Measurements from ENCODE around the gene ACTR3C. TPM values are rescaled to one million over a fixed set of nuclear protein-coding genes. Genes with fewer than 3 reads are reported as not detected.

Gene ACTR3C
- polyA plus RNA-seq, 1 of the 3 experiments (the other 2 are of a cell fraction): 0.35 TPM

DNA sequence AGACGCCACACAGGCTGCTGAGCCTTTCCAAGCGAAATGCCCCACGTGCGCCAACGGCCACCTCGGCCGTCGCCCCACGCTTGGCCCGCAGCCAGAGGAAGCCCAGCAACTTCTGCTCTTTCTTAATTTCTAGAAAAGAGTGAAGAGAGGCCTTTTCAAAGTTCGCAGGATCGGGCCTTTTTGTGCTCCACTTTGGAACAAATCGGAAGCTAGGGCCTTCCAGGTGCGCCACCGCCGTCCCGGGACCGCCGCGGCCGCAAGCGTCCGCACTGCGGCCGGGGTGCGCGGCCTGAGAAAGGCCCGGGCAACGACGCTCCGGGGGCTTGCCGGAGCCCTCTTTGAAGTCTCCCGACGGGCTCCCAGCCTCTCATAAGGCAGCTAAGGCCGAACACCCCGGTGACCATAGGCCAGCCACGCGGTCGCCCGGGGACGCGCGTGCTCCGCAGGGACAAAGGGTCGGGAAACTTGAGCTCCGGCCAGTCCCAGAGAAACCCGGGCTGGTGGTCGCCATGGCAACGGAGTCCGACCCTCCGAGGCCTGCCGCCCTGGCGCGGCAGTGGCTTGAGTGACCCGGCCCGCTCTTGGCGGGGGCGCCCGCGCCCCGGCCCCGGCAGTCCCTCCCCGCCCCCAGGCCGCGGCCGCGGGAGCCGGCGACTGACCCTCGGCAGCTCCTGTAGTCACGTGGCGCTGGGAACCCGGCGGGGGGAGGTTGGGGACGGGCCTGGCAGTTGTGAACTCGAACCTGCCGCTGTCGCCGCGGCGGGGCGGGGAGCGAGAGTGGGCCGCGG, 44.9 kb upstream of the ACTR3C start, which contains the start of gene REPIN1:
Gene REPIN1, plus strand, starts transcription at position 727 of the 788 bp plus-strand sequence. CDS start 890 bp downstream, outside the sequence.
- Histone ChIP-seq H3K36me3 (replicated peaks in 1 of 2; ENCODE audit: control insufficient read depth in 1 of 2, insufficient read depth in 2 of 2, low read length in 1 of 2) (peaks cover 1 to 31% of the 10 kb centered on the region in 2 experiments), H3K9me3 (no peaks in the 10 kb centered on the region), H3K9ac (peak within 1 kb of the TSS; percentile 93), H3K4me1 (ENCODE audit: control insufficient read depth in 1 of 2, insufficient read depth in 2 of 2, low read depth in 1 of 2, low read length in 1 of 2) (peaks cover 19 to 32% of the 10 kb centered on the region in 2 experiments), H2AFZ (ENCODE audit: low read depth) (peak within 1 kb of the TSS; percentile 100), H3K9me2 (no peaks in the 10 kb centered on the region), H3F3A (replicated peaks; ENCODE audit: insufficient read depth) (peaks cover 10% of the 10 kb centered on the region), H3K27ac (ENCODE audit: low read depth in 2 of 2, low read length in 1 of 2) (peak within 1 kb of the TSS; percentile 72 to 96), H3K4me2 (peak within 1 kb of the TSS; percentile 96), H4K20me1 (ENCODE audit: insufficient read depth) (no peaks in the 10 kb centered on the region), H3K79me2 (ENCODE audit: insufficient read depth) (peaks cover 42% of the 10 kb centered on the region), H3K27me3 (ENCODE audit: insufficient read depth) (no peaks in the 10 kb centered on the region), H3K4me3 (ENCODE audit: low read depth in 2 of 2, low read length in 1 of 2) (peak within 1 kb of the TSS; percentile 70 to 77)
- peak; percentile 99 for DNase-seq
- 14% methylated on average over 36 of the region's 85 CpGs for WGBS (ENCODE audit: low lambda C conversion rate)
- CTCF ChIA-PET: interaction anchor here (0.7 to 7.4 kb wide), 8 partner anchors 11 to 643 kb away, joined by 3 to 57 read pairs (median 4); partner anchors contain the start of genes ACTR3C, LRRC61 and ZNF775
- POLR2A ChIA-PET: interaction anchor here (0.8 to 3.1 kb wide), 15 partner anchors 10 to 859 kb away, joined by 3 to 43 read pairs (median 4); partner anchors contain the start of genes ABCF2, ACTR3C, LRRC61 and ZNF775
- TF ChIP-seq, protein P1, sequence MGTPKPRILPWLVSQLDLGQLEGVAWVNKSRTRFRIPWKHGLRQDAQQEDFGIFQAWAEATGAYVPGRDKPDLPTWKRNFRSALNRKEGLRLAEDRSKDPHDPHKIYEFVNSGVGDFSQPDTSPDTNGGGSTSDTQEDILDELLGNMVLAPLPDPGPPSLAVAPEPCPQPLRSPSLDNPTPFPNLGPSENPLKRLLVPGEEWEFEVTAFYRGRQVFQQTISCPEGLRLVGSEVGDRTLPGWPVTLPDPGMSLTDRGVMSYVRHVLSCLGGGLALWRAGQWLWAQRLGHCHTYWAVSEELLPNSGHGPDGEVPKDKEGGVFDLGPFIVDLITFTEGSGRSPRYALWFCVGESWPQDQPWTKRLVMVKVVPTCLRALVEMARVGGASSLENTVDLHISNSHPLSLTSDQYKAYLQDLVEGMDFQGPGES (IDR thresholded peaks at IDR 0.05; ENCODE audit: low read depth, low read length): no peak
- TF ChIP-seq, protein P2, sequence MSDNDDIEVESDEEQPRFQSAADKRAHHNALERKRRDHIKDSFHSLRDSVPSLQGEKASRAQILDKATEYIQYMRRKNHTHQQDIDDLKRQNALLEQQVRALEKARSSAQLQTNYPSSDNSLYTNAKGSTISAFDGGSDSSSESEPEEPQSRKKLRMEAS (IDR thresholded peaks at IDR 0.05; ENCODE audit: low read depth): peak; percentile 96
- TF ChIP-seq GABPA (IDR thresholded peaks at IDR 0.05; ENCODE audit: low read depth): no peak; the same call in 1 of the 2 replicates
- TF ChIP-seq MXI1 (IDR thresholded peaks at IDR 0.05; ENCODE audit: low read depth, low read length): no peak; the same call in none of the 2 replicates
- TF ChIP-seq RXRA (IDR thresholded peaks at IDR 0.05; ENCODE audit: borderline replicate concordance, low read depth): 0 out of 2 replicates have a peak, but pooled peaks have one; percentile 24
- TF ChIP-seq EZH2phosphoT487 (IDR thresholded peaks at IDR 0.05; ENCODE audit: borderline replicate concordance, low read depth): no peak
- TF ChIP-seq RAD21 (IDR thresholded peaks at IDR 0.05; ENCODE audit: low read length): peak; percentile 4; the same call in 1 of the 2 replicates
- TF ChIP-seq RCOR1 (IDR thresholded peaks at IDR 0.05; ENCODE audit: low read length): peak; percentile 47; the same call in 1 of the 2 replicates
- peak; percentile 89 for TF ChIP-seq SIN3A (IDR thresholded peaks at IDR 0.05; ENCODE audit: borderline replicate concordance, low read depth, low read length)
- peak; percentile 60 for TF ChIP-seq NFIC (IDR thresholded peaks at IDR 0.05; ENCODE audit: borderline replicate concordance)
- TF ChIP-seq TAF1 (IDR thresholded peaks at IDR 0.05; ENCODE audit: borderline replicate concordance, low read depth, low read length): peak; percentile 84; the same call in 1 of the 2 replicates
- peak; percentile 92 for TF ChIP-seq CHD2 (IDR thresholded peaks at IDR 0.05; ENCODE audit: low read length, partially characterized antibody)
- no peak; the same call in 1 of the 2 replicates for TF ChIP-seq SMC3 (IDR thresholded peaks at IDR 0.05; ENCODE audit: low read depth, low read length)
- peak; percentile 53; the same call in 1 of the 2 replicates for TF ChIP-seq ELF1 (IDR thresholded peaks at IDR 0.05)
- TF ChIP-seq, protein P3, sequence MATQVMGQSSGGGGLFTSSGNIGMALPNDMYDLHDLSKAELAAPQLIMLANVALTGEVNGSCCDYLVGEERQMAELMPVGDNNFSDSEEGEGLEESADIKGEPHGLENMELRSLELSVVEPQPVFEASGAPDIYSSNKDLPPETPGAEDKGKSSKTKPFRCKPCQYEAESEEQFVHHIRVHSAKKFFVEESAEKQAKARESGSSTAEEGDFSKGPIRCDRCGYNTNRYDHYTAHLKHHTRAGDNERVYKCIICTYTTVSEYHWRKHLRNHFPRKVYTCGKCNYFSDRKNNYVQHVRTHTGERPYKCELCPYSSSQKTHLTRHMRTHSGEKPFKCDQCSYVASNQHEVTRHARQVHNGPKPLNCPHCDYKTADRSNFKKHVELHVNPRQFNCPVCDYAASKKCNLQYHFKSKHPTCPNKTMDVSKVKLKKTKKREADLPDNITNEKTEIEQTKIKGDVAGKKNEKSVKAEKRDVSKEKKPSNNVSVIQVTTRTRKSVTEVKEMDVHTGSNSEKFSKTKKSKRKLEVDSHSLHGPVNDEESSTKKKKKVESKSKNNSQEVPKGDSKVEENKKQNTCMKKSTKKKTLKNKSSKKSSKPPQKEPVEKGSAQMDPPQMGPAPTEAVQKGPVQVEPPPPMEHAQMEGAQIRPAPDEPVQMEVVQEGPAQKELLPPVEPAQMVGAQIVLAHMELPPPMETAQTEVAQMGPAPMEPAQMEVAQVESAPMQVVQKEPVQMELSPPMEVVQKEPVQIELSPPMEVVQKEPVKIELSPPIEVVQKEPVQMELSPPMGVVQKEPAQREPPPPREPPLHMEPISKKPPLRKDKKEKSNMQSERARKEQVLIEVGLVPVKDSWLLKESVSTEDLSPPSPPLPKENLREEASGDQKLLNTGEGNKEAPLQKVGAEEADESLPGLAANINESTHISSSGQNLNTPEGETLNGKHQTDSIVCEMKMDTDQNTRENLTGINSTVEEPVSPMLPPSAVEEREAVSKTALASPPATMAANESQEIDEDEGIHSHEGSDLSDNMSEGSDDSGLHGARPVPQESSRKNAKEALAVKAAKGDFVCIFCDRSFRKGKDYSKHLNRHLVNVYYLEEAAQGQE (IDR thresholded peaks at IDR 0.05; ENCODE audit: low read depth, low read length): peak; percentile 67
- TF ChIP-seq, protein P4, sequence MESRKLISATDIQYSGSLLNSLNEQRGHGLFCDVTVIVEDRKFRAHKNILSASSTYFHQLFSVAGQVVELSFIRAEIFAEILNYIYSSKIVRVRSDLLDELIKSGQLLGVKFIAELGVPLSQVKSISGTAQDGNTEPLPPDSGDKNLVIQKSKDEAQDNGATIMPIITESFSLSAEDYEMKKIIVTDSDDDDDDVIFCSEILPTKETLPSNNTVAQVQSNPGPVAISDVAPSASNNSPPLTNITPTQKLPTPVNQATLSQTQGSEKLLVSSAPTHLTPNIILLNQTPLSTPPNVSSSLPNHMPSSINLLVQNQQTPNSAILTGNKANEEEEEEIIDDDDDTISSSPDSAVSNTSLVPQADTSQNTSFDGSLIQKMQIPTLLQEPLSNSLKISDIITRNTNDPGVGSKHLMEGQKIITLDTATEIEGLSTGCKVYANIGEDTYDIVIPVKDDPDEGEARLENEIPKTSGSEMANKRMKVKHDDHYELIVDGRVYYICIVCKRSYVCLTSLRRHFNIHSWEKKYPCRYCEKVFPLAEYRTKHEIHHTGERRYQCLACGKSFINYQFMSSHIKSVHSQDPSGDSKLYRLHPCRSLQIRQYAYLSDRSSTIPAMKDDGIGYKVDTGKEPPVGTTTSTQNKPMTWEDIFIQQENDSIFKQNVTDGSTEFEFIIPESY (IDR thresholded peaks at IDR 0.05; ENCODE audit: borderline replicate concordance, low read depth): no peak; the same call in 1 of the 2 replicates
- TF ChIP-seq, protein P5, sequence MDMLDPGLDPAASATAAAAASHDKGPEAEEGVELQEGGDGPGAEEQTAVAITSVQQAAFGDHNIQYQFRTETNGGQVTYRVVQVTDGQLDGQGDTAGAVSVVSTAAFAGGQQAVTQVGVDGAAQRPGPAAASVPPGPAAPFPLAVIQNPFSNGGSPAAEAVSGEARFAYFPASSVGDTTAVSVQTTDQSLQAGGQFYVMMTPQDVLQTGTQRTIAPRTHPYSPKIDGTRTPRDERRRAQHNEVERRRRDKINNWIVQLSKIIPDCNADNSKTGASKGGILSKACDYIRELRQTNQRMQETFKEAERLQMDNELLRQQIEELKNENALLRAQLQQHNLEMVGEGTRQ (IDR thresholded peaks at IDR 0.05; ENCODE audit: borderline replicate concordance, low read depth, low read length): peak; percentile 87
- TF ChIP-seq YY1 (IDR thresholded peaks at IDR 0.05; ENCODE audit: low read depth): peak; percentile 42; the same call in 1 of the 2 replicates
- TF ChIP-seq, protein P6, sequence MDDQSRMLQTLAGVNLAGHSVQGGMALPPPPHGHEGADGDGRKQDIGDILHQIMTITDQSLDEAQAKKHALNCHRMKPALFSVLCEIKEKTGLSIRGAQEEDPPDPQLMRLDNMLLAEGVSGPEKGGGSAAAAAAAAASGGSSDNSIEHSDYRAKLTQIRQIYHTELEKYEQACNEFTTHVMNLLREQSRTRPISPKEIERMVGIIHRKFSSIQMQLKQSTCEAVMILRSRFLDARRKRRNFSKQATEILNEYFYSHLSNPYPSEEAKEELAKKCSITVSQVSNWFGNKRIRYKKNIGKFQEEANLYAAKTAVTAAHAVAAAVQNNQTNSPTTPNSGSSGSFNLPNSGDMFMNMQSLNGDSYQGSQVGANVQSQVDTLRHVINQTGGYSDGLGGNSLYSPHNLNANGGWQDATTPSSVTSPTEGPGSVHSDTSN (IDR thresholded peaks at IDR 0.05): no peak
- no peak for TF ChIP-seq FOXJ3 (CRISPR knock-in tag; IDR thresholded peaks at IDR 0.05)
